HepG2 (cell line): Measurements from ENCODE around the gene ALMS1. TPM values are rescaled to one million over a fixed set of nuclear protein-coding genes. Genes with fewer than 3 reads are reported as not detected.

Experiments
- ATAC-seq: fragments of 200-7000 bp; cut with Tn5 transposase; 3 replicates; pipeline ENCODE4 v1.9.1; 2020; ENCODE audit warnings: mild to moderate bottlenecking, moderate library complexity
- BruUV-seq: library from RNA; stranded (reverse); fragments of 400-500 nt; replicated peaks from 2 replicates; lab custom pipeline; 2021; lab: Mats Ljungman, UMichigan
- CTCF ChIA-PET: fragments of 300-600 bp; formaldehyde crosslinking; extraction: SDS; loops from one replicate; lab custom pipeline; 2021; ENCODE audit warnings: low total read pairs, inconsistent platforms, low intra/inter-chr PET ratio; lab: Yijun Ruan, JAX
- POLR2A ChIA-PET: fragments of 350-600 bp; sonication (Branson Sonifier 250); formaldehyde crosslinking; loops from one replicate; lab custom pipeline; 2020; ENCODE audit warnings: antibody characterized with exemption, inconsistent platforms; lab: Yijun Ruan, JAX
- DNase-seq: peaks from one replicate; pipeline ENCODE4 v3.0.0-alpha.2; 2015; ENCODE audit warnings: low spot score
- FAIRE-seq: peaks from 3 replicates; lab custom pipeline; 2011; peaks lifted over from hg19 to GRCh38; lab: Jason Lieb, UNC
- H2AFZ ChIP-seq: one replicate; pipeline ENCODE4 v1.6.1; 2011; ENCODE audit warnings: low read length, inconsistent platforms
- H3K27ac ChIP-seq: fragments of 300-600 bp; 3 replicates; pipeline ENCODE4 v1.8.0; 2011; ENCODE audit warnings: mixed run types, mild to moderate bottlenecking, mixed read lengths, low read length, inconsistent platforms; ENCODE audit not compliant: insufficient read depth; ENCODE audit errors: extremely low read length
- H3K27me3 ChIP-seq, 2 experiments: fragments of 200-600 bp in 1 of 2; 2 replicates in 1 of 2; 3 replicates in 1 of 2; pipeline versions ENCODE4 v1.6.0 to v1.8.0; 2011; ENCODE audit warnings: low read length in 2 of 2, mild to moderate bottlenecking in 2 of 2, moderate library complexity in 2 of 2, inconsistent platforms in 1 of 2; ENCODE audit not compliant: insufficient read depth in 2 of 2, control insufficient read depth in 1 of 2
- H3K36me3 ChIP-seq, 2 experiments: fragments of 200-600 bp in 1 of 2; replicated peaks in 1 of 2; 2 replicates in 1 of 2; 3 replicates in 1 of 2; pipeline versions ENCODE4 v1.5.1 to v1.8.0; 2011; ENCODE audit warnings: low read length in 2 of 2, inconsistent platforms in 1 of 2; ENCODE audit not compliant: insufficient read depth in 2 of 2, control insufficient read depth in 1 of 2
- H3K4me1 ChIP-seq: 2 replicates; pipeline ENCODE4 v1.5.1; 2012; ENCODE audit warnings: low read length, inconsistent platforms; ENCODE audit not compliant: insufficient read depth
- H3K4me2 ChIP-seq: 2 replicates; pipeline ENCODE4 v1.6.0; 2011; ENCODE audit warnings: low read depth, low read length, inconsistent platforms
- H3K4me3 ChIP-seq, 3 experiments: fragments of 200-600 bp in 1 of 3; sonication (generic), shearing (Covaris generic) in 1 of 3; replicated peaks in 1 of 3; 2 replicates each; pipeline ENCODE4 v1.5.1; 2011 to 2016; ENCODE audit warnings: low read length in 3 of 3, inconsistent platforms in 2 of 3, low read depth in 2 of 3, mild to moderate bottlenecking in 2 of 3, control low read depth in 1 of 3, mixed read lengths in 1 of 3; ENCODE audit not compliant: insufficient read depth in 1 of 3
- H3K79me2 ChIP-seq: one replicate; pipeline ENCODE4 v1.6.1; 2011; ENCODE audit warnings: low read length, inconsistent platforms; ENCODE audit not compliant: insufficient read depth
- H3K9ac ChIP-seq: 2 replicates; pipeline ENCODE4 v1.6.0; 2011; ENCODE audit warnings: mild to moderate bottlenecking, low read depth, low read length, inconsistent platforms; ENCODE audit not compliant: insufficient read depth
- H3K9me3 ChIP-seq: 2 replicates; pipeline ENCODE4 v1.5.1; 2012; ENCODE audit warnings: mild to moderate bottlenecking, low read length
- H4K20me1 ChIP-seq: 2 replicates; pipeline ENCODE4 v1.6.0; 2011; ENCODE audit warnings: inconsistent platforms, mild to moderate bottlenecking, low read length, moderate library complexity; ENCODE audit not compliant: insufficient read depth
- ARHGAP35 ChIP-seq: sonication (generic); formaldehyde crosslinking; IDR thresholded peaks from 2 replicates; pipeline ENCODE4 v1.9.0; 2022; ENCODE audit warnings: mild to moderate bottlenecking, inconsistent platforms, moderate library complexity, missing genetic modification reagents, borderline replicate concordance
- NPAS2 ChIP-seq: sonication (generic); formaldehyde crosslinking; IDR thresholded peaks from 2 replicates; pipeline ENCODE4 v1.8.0; 2022; ENCODE audit warnings: mild to moderate bottlenecking, missing genetic modification reagents, borderline replicate concordance
- RFX1 ChIP-seq: fragments of 450-650 bp; IDR thresholded peaks from 2 replicates; pipeline ENCODE4 v1.6.1; 2017
- RFX5 ChIP-seq: IDR thresholded peaks from 2 replicates; pipeline ENCODE4 v1.6.1; 2011; ENCODE audit warnings: low read depth, low read length, improper control_type of control experiment
- SP140L ChIP-seq: sonication (generic); formaldehyde crosslinking; IDR thresholded peaks from 2 replicates; pipeline ENCODE4 v1.4.0; 2020; ENCODE audit warnings: missing genetic modification reagents, borderline replicate concordance
- TOPORS ChIP-seq: sonication (generic); formaldehyde crosslinking; IDR thresholded peaks from 2 replicates; pipeline ENCODE4 v1.8.0; 2023; ENCODE audit warnings: mild to moderate bottlenecking, missing genetic modification reagents
- ZNF256 ChIP-seq: sonication (generic); formaldehyde crosslinking; conservative IDR thresholded peaks from 2 replicates; pipeline ENCODE4 v1.4.0; 2020; ENCODE audit warnings: missing genetic modification reagents
- ZNF724P ChIP-seq: sonication (generic); formaldehyde crosslinking; IDR thresholded peaks from 2 replicates; pipeline ENCODE4 v1.8.0; 2022; ENCODE audit warnings: missing genetic modification reagents, borderline replicate concordance
- ZNF737 ChIP-seq: sonication (generic); formaldehyde crosslinking; IDR thresholded peaks from 2 replicates; pipeline ENCODE4 v1.5.0; 2020; ENCODE audit warnings: missing genetic modification reagents, mild to moderate bottlenecking, borderline replicate concordance
- ZNF780A ChIP-seq: sonication (generic); formaldehyde crosslinking; IDR thresholded peaks from 2 replicates; pipeline ENCODE4 v1.8.0; 2022; ENCODE audit warnings: mild to moderate bottlenecking, missing genetic modification reagents, moderate library complexity
- ZNF879 ChIP-seq: sonication (generic); formaldehyde crosslinking; IDR thresholded peaks from 2 replicates; pipeline ENCODE4 v1.8.1; 2023; ENCODE audit warnings: missing genetic modification reagents
- WGBS: methylation state at CpG from one replicate; pipeline ENCODE4 v1.1.6; 2017; ENCODE audit warnings: low lambda C conversion rate; 5-methylcytosine and 5-hydroxymethylcytosine counted together
- in situ Hi-C: cut with HindIII; loops from 2 replicates; pipeline ENCODE4 v1.10.0; 2017; ENCODE audit warnings: low pct_unique_long_range_greater_than_20kb; ENCODE audit not compliant: extremely low pct_ligation_motif_present
- intact Hi-C: fragments of 100-400 bp; cut with micrococcal nuclease; formaldehyde crosslinking; loops from one replicate; pipeline ENCODE4 v1.10.0; 2022; ENCODE audit not compliant: unreplicated experiment
- polyA plus RNA-seq, 8 experiments: library from polyadenylated mRNA; depleted of rRNA in 3 of 8; stranded (reverse) in 7 of 8; unstranded in 1 of 8; fragments of >200 nt; fragmentation: Illumina TruSeq in 4 of 8; extraction: Trizol in 4 of 8; gene quantifications; 2 replicates each; pipeline versions ENCODE4 v1.2.1 to v1.2.3, GENCODE V29; 2011 to 2016; ENCODE audit warnings: low read depth in 4 of 8, missing spikeins in 1 of 8, mixed read lengths in 1 of 8; ENCODE audit not compliant: insufficient read depth in 1 of 8
- total RNA-seq, 5 experiments: library from RNA; depleted of rRNA; stranded (reverse); fragments of >200 nt; fragmentation: Illumina TruSeq; extraction: Trizol; gene quantifications; 2 replicates each; pipeline ENCODE4 v1.2.3, GENCODE V29; 2016; ENCODE audit warnings: low read depth in 1 of 5
- TF ChIP-seq, protein P1 (sequence below): IDR thresholded peaks from 2 replicates; pipeline ENCODE4 v1.6.1; 2016; ENCODE audit warnings: missing compliant biosample characterization, missing genetic modification reagents, borderline replicate concordance
- TF ChIP-seq, protein P2 (sequence below): sonication (generic); formaldehyde crosslinking; IDR thresholded peaks from 2 replicates; pipeline ENCODE4 v1.9.0; 2022; ENCODE audit warnings: missing genetic modification reagents, mild to moderate bottlenecking, borderline replicate concordance
- TF ChIP-seq, protein P3 (sequence below): sonication (generic); formaldehyde crosslinking; IDR thresholded peaks from 2 replicates; pipeline ENCODE4 v1.5.1; 2020; ENCODE audit warnings: mild to moderate bottlenecking, missing genetic modification reagents, borderline replicate concordance

Gene ALMS1
- total and polyA plus RNA-seq, 2 of the 13 experiments (the other 11 are each of a cell fraction or from before 2014, with no cell fraction given) = 12.9 to 21.2 TPM

DNA sequence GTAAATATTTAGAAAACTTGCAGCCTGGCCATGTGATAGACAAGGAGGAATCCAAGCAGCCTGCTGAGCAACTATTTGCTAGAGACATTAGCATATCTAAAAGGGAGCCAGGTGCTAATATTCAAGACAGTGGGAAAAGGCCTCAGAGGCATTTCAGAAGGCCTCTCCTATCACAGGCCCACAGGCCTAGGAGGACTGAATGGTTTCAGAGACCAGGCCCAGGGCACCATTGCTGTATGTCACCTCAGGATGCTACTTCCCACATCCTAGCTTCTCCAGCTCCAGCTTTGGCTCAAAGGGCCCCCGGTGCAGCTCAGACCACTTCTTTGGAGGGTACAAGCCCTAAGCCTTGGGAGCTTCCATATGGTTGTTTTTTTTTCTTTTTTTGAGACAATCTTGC lies 252.8 kb downstream of the ALMS1 start:
- no peaks in the 10 kb centered on the region for H3K36me3 ChIP-seq
- WGBS = 81% methylated on average over 1 of the region's 1 CpG
- ATAC-seq (no peak), DNase-seq (no peak), FAIRE-seq (no peak)
- no peak overlapping the region for H3K27ac ChIP-seq
- in situ Hi-C loops = no loop called here
- intact Hi-C loops = no loop called here
- H3K4me2 ChIP-seq = no peak overlapping the region
- no TSS peak for BruUV-seq
- H3K27me3 ChIP-seq = no peaks in the 10 kb centered on the region
- ChIA-PET CTCF (no interaction called here), POLR2A (no interaction called here)
- no peak overlapping the region for H2AFZ ChIP-seq
- no peaks in the 10 kb centered on the region for H4K20me1 ChIP-seq
- no peak overlapping the region for H3K4me3 ChIP-seq
- H3K4me1 ChIP-seq = peaks cover 41% of the 10 kb centered on the region
- no peaks in the 10 kb centered on the region for H3K79me2 ChIP-seq
- peaks cover 10% of the 10 kb centered on the region for H3K9me3 ChIP-seq
- TF ChIP-seq ZNF737 (no peak), ZNF256 (no peak), TOPORS (no peak), ZNF879 (CRISPR knock-in tag) (no peak), ARHGAP35 (CRISPR knock-in tag) (no peak), NPAS2 (CRISPR knock-in tag) (no peak), RFX1 (no peak), SP140L (CRISPR knock-in tag) (no peak), ZNF780A (CRISPR knock-in tag) (no peak), ZNF724P (CRISPR knock-in tag) (no peak), RFX5 (no peak)
- TF ChIP-seq, protein P1, sequence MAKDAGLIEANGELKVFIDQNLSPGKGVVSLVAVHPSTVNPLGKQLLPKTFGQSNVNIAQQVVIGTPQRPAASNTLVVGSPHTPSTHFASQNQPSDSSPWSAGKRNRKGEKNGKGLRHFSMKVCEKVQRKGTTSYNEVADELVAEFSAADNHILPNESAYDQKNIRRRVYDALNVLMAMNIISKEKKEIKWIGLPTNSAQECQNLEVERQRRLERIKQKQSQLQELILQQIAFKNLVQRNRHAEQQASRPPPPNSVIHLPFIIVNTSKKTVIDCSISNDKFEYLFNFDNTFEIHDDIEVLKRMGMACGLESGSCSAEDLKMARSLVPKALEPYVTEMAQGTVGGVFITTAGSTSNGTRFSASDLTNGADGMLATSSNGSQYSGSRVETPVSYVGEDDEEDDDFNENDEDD (CRISPR knock-in tag) = no peak
- TF ChIP-seq, protein P2, sequence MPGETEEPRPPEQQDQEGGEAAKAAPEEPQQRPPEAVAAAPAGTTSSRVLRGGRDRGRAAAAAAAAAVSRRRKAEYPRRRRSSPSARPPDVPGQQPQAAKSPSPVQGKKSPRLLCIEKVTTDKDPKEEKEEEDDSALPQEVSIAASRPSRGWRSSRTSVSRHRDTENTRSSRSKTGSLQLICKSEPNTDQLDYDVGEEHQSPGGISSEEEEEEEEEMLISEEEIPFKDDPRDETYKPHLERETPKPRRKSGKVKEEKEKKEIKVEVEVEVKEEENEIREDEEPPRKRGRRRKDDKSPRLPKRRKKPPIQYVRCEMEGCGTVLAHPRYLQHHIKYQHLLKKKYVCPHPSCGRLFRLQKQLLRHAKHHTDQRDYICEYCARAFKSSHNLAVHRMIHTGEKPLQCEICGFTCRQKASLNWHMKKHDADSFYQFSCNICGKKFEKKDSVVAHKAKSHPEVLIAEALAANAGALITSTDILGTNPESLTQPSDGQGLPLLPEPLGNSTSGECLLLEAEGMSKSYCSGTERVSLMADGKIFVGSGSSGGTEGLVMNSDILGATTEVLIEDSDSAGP = no peak
- TF ChIP-seq, protein P3, sequence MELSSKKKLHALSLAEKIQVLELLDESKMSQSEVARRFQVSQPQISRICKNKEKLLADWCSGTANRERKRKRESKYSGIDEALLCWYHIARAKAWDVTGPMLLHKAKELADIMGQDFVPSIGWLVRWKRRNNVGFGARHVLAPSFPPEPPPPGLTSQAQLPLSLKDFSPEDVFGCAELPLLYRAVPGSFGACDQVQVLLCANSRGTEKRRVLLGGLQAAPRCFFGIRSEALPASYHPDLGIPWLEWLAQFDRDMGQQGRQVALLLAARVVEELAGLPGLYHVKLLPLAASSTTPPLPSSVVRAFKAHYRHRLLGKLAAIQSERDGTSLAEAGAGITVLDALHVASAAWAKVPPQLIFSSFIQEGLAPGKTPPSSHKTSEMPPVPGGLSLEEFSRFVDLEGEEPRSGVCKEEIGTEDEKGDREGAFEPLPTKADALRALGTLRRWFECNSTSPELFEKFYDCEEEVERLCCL (CRISPR knock-in tag) = no peak
- H3K9ac ChIP-seq = no peak overlapping the region
